Glutamatergic neuron (in vitro differentiated cells): ENCODE data around the gene ZC3H7A. TPM values are rescaled to one million over a fixed set of nuclear protein-coding genes. Genes with fewer than 3 reads are reported as not detected.
"Not testable (repeated sequence)": the region's sequence is repeated elsewhere in the genome, so short reads cannot be mapped to it uniquely, and the experiment has no call there.

ENCODE experiments used
- DNase-seq: peaks from one replicate; pipeline ENCODE4 v3.0.0; 2022
- H3K27ac Mint-ChIP-seq: one replicate; pipeline ENCODE4 v1.8.0; 2020; ENCODE audit warnings: mild to moderate bottlenecking, mixed read lengths, inconsistent platforms; ENCODE audit not compliant: unreplicated experiment
- H3K27me3 Mint-ChIP-seq: one replicate; pipeline ENCODE4 v1.8.0; 2020; ENCODE audit warnings: mild to moderate bottlenecking, moderate library complexity, mixed read lengths, inconsistent platforms; ENCODE audit not compliant: unreplicated experiment
- H3K36me3 Mint-ChIP-seq: one replicate; pipeline ENCODE4 v1.8.0; 2020; ENCODE audit warnings: mild to moderate bottlenecking, mixed read lengths, inconsistent platforms; ENCODE audit not compliant: unreplicated experiment
- H3K4me1 Mint-ChIP-seq: one replicate; pipeline ENCODE4 v1.8.0; 2020; ENCODE audit warnings: mild to moderate bottlenecking, low read depth, mixed read lengths, inconsistent platforms; ENCODE audit not compliant: unreplicated experiment
- H3K4me3 Mint-ChIP-seq: one replicate; pipeline ENCODE4 v1.8.0; 2020; ENCODE audit warnings: mild to moderate bottlenecking, mixed read lengths, inconsistent platforms; ENCODE audit not compliant: unreplicated experiment
- H3K9me3 Mint-ChIP-seq: one replicate; pipeline ENCODE4 v1.8.0; 2020; ENCODE audit warnings: mild to moderate bottlenecking, moderate library complexity, mixed read lengths, inconsistent platforms; ENCODE audit not compliant: unreplicated experiment
- CTCF ChIP-seq: fragments of 200-600 bp; sonication (generic); IDR thresholded peaks from one replicate; pipeline ENCODE4 v1.5.0; 2021; ENCODE audit not compliant: partially characterized antibody, unreplicated experiment
- total RNA-seq: library from RNA; stranded (reverse); fragmentation: NEBNext Ultra II Directional; extraction: Animal tissue kit (Norgen Biotek cat#: 25700); gene quantifications from one replicate; pipeline ENCODE4 v1.2.1, GENCODE V29; 2021; ENCODE audit not compliant: unreplicated experiment

Gene ZC3H7A
- total RNA-seq, 1 donor from 2014 or later, result 87.7 TPM

GRCh38 chr16:11836650-11837244 lies 39.7 kb upstream of the ZC3H7A start:
- peaks cover 4% of the 10 kb centered on the region for H3K4me1 Mint-ChIP-seq
- H3K27me3 Mint-ChIP-seq, result no peaks in the 10 kb centered on the region
- H3K27ac Mint-ChIP-seq, result no peak overlapping the region
- no peak overlapping the region for H3K4me3 Mint-ChIP-seq
- no peak for DNase-seq
- H3K9me3 Mint-ChIP-seq, result peaks cover 7% of the 10 kb centered on the region
- TF ChIP-seq CTCF, result no peak
- H3K36me3 Mint-ChIP-seq, result no peaks in the 10 kb centered on the region

GRCh38 chr16:11835891-11836649 lies 39.0 kb upstream of the ZC3H7A start:
- H3K36me3 Mint-ChIP-seq, result no peaks in the 10 kb centered on the region
- no peak for TF ChIP-seq CTCF
- H3K27me3 Mint-ChIP-seq, result no peaks in the 10 kb centered on the region
- peaks cover 7% of the 10 kb centered on the region for H3K9me3 Mint-ChIP-seq
- peak overlapping the region; percentile 76 for H3K27ac Mint-ChIP-seq
- peak overlapping the region; percentile 40 for H3K4me3 Mint-ChIP-seq
- DNase-seq, result no peak
- peaks cover 4% of the 10 kb centered on the region for H3K4me1 Mint-ChIP-seq

- H3K4me3 Mint-ChIP-seq, result no peak overlapping the region
- DNase-seq, result no peak
- TF ChIP-seq CTCF, result no peak
- H3K9me3 Mint-ChIP-seq, result peaks cover 7% of the 10 kb centered on the region
- H3K36me3 Mint-ChIP-seq, result no peaks in the 10 kb centered on the region
- H3K4me1 Mint-ChIP-seq, result peaks cover 4% of the 10 kb centered on the region
- no peaks in the 10 kb centered on the region for H3K27me3 Mint-ChIP-seq
- H3K27ac Mint-ChIP-seq, result no peak overlapping the region
These were observed 38.3 kb upstream of the ZC3H7A start for GRCh38 chr16:11835309-11835708.

- peaks cover 7% of the 10 kb centered on the region for H3K9me3 Mint-ChIP-seq
- H3K4me1 Mint-ChIP-seq, result peaks cover 4% of the 10 kb centered on the region
- no peak overlapping the region for H3K27ac Mint-ChIP-seq
- no peak overlapping the region for H3K4me3 Mint-ChIP-seq
- no peak for DNase-seq
- H3K27me3 Mint-ChIP-seq, result no peaks in the 10 kb centered on the region
- no peak for TF ChIP-seq CTCF
- H3K36me3 Mint-ChIP-seq, result no peaks in the 10 kb centered on the region
These were observed 37.1 kb upstream of the ZC3H7A start for GRCh38 chr16:11833951-11834695.

- H3K9me3 Mint-ChIP-seq, result peaks cover 3% of the 10 kb centered on the region
- H3K4me3 Mint-ChIP-seq, result no peak overlapping the region
- H3K27me3 Mint-ChIP-seq, result no peaks in the 10 kb centered on the region
- TF ChIP-seq CTCF, result no peak
- no peak for DNase-seq
- no peaks in the 10 kb centered on the region for H3K36me3 Mint-ChIP-seq
- H3K4me1 Mint-ChIP-seq, result no peaks in the 10 kb centered on the region
- no peak overlapping the region for H3K27ac Mint-ChIP-seq
These were observed 31.6 kb upstream of the ZC3H7A start for GRCh38 chr16:11828696-11829095.

- not testable (repeated sequence) for DNase-seq, H3K27me3 Mint-ChIP-seq, H3K9me3 Mint-ChIP-seq, H3K36me3 Mint-ChIP-seq, H3K27ac Mint-ChIP-seq, H3K4me3 Mint-ChIP-seq, H3K4me1 Mint-ChIP-seq
These were observed 28.6 kb upstream of the ZC3H7A start for GRCh38 chr16:11825520-11826165.
